SK-N-MC (cell line): ENCODE measurements around the gene HLF.

Experiments used
- EZH2 ChIP-seq: fragments of 200-600 bp; sonication (generic); IDR thresholded peaks from one replicate; pipeline ENCODE4 v1.6.1; 2017; ENCODE audit warnings: antibody characterized with exemption
- FOXP2 ChIP-seq: optimal IDR thresholded peaks from 2 replicates; pipeline ENCODE3; 2011; ENCODE audit warnings: mild to moderate bottlenecking, moderate library complexity; ENCODE audit not compliant: insufficient read depth; ENCODE audit errors: extremely low read length, control extremely low read depth
- POLR2AphosphoS5 ChIP-seq: IDR thresholded peaks from 2 replicates; pipeline ENCODE4 v1.6.1; 2012; ENCODE audit warnings: mild to moderate bottlenecking, low read depth, low read length, borderline replicate concordance

- no peak for TF ChIP-seq POLR2AphosphoS5
- no peak for TF ChIP-seq FOXP2
- TF ChIP-seq EZH2, result no peak
These were observed 91.9 kb downstream of the HLF start for GRCh38 chr17:55356434-55357328.
